SK-N-DZ (cell line): ENCODE data around the gene PIK3CD.

ENCODE experiments used
- DNase-seq: peaks from one replicate; pipeline ENCODE4 v3.0.0-alpha.2; 2015; ENCODE audit warnings: low spot score

Gene PIK3CD

GRCh38 chr1:9766759-9767442 lies 115.4 kb downstream of the PIK3CD start:
- DNase-seq = no peak

GRCh38 chr1:9767964-9768668 lies 116.6 kb downstream of the PIK3CD start:
- DNase-seq = no peak

GRCh38 chr1:9768983-9769382 lies 117.5 kb downstream of the PIK3CD start:
- DNase-seq = no peak

- no peak for DNase-seq
Measured at GRCh38 chr1:9770298-9770697, 118.8 kb downstream of the PIK3CD start.

- DNase-seq = no peak
Measured at GRCh38 chr1:9774712-9775679, 123.5 kb downstream of the PIK3CD start.

- DNase-seq = no peak
Measured at GRCh38 chr1:9776685-9777084, 125.2 kb downstream of the PIK3CD start.
